Endodermal cell (in vitro differentiated cells): ENCODE data around the gene NRXN2. TPM values are rescaled to one million over a fixed set of nuclear protein-coding genes. Genes with fewer than 3 reads are reported as not detected.

Experiments used
- DNase-seq: peaks from one replicate; pipeline ENCODE4 v3.0.0-alpha.2; 2017
- H3K27ac ChIP-seq: 2 replicates; pipeline ENCODE4 v1.5.1; 2013; ENCODE audit warnings: mild to moderate bottlenecking, low read depth, low read length, moderate library complexity
- H3K27me3 ChIP-seq: 2 replicates; pipeline ENCODE4 v1.6.1; 2013; ENCODE audit warnings: mild to moderate bottlenecking, low read length, moderate library complexity; ENCODE audit not compliant: insufficient read depth, control insufficient read depth, poor library complexity, severe bottlenecking
- H3K36me3 ChIP-seq: 2 replicates; pipeline ENCODE4 v1.7.0; 2013; ENCODE audit warnings: mild to moderate bottlenecking, low read length, moderate library complexity; ENCODE audit not compliant: control insufficient read depth, insufficient read depth
- H3K4me1 ChIP-seq: one replicate; pipeline ENCODE4 v1.7.0; 2013; ENCODE audit warnings: low read length; ENCODE audit not compliant: control insufficient read depth, insufficient read depth
- H3K4me3 ChIP-seq: 2 replicates; pipeline ENCODE4 v1.5.1; 2013; ENCODE audit warnings: mild to moderate bottlenecking, low read length, moderate library complexity
- H3K9ac ChIP-seq: 2 replicates; pipeline ENCODE4 v1.6.1; 2013; ENCODE audit warnings: mild to moderate bottlenecking, low read length, moderate library complexity; ENCODE audit not compliant: poor library complexity, severe bottlenecking; ENCODE audit errors: extremely low read depth
- H3K9me3 ChIP-seq: 2 replicates; pipeline ENCODE4 v1.6.1; 2013; ENCODE audit warnings: mild to moderate bottlenecking, low read length, moderate library complexity; ENCODE audit not compliant: control insufficient read depth
- H3K27ac Mint-ChIP-seq: 2 replicates; pipeline ENCODE4 v1.8.0; 2020; ENCODE audit warnings: mixed read lengths
- H3K27me3 Mint-ChIP-seq: 2 replicates; pipeline ENCODE4 v1.8.0; 2021; ENCODE audit warnings: mild to moderate bottlenecking, mixed read lengths; ENCODE audit not compliant: insufficient read depth
- H3K36me3 Mint-ChIP-seq: 2 replicates; pipeline ENCODE4 v1.8.0; 2020; ENCODE audit warnings: low read depth, mixed read lengths
- H3K4me1 Mint-ChIP-seq: 2 replicates; pipeline ENCODE4 v1.8.0; 2020; ENCODE audit warnings: mixed read lengths
- H3K4me3 Mint-ChIP-seq: 2 replicates; pipeline ENCODE4 v1.8.0; 2020; ENCODE audit warnings: mild to moderate bottlenecking, moderate library complexity, mixed read lengths
- H3K9me3 Mint-ChIP-seq: 2 replicates; pipeline ENCODE4 v1.8.0; 2020; ENCODE audit warnings: mild to moderate bottlenecking, mixed read lengths
- CTCF ChIP-seq: fragments of 200-600 bp; sonication (generic); conservative IDR thresholded peaks from 2 replicates; pipeline ENCODE4 v1.5.0; 2021; ENCODE audit warnings: antibody characterized with exemption, mild to moderate bottlenecking
- WGBS, 2 experiments: methylation state at CpG; one replicate each; pipeline versions ENCODE4 v1.1.5 to v1.1.7; 2013; ENCODE audit warnings: missing lambda C conversion rate in 2 of 2, mixed read lengths in 1 of 2; ENCODE audit not compliant: insufficient coverage in 1 of 2, insufficient read length in 1 of 2; 5-methylcytosine and 5-hydroxymethylcytosine counted together
- total RNA-seq, 2 donors: library from RNA; stranded (reverse); fragmentation: NEBNext Ultra II Directional in 1 of 2; extraction: Animal tissue kit (Norgen Biotek cat#: 25700) in 1 of 2; gene quantifications; 2 replicates in 1 of 2; 3 replicates in 1 of 2; pipeline ENCODE4 v1.2.1, GENCODE V29; 2021

NRXN2 gene
- total RNA-seq, 2 donors from 2014 or later, result 1.00 to 1.5 TPM

- Histone ChIP-seq H3K4me1 (no peaks in the 10 kb centered on the region), H3K27me3 (no peaks in the 10 kb centered on the region), H3K9ac (no peak overlapping the region), H3K4me3 (no peak overlapping the region), H3K9me3 (peaks cover 5% of the 10 kb centered on the region), H3K36me3 (no peaks in the 10 kb centered on the region), H3K27ac (no peak overlapping the region)
- Mint-ChIP-seq H3K36me3 (no peaks in the 10 kb centered on the region), H3K27ac (no peak overlapping the region), H3K9me3 (peaks cover 12% of the 10 kb centered on the region), H3K27me3 (peaks cover 8% of the 10 kb centered on the region), H3K4me3 (no peak overlapping the region), H3K4me1 (no peaks in the 10 kb centered on the region)
- no peak for DNase-seq
- TF ChIP-seq CTCF, result no peak
Measured at GRCh38 chr11:64586366-64586765, 136.6 kb downstream of the NRXN2 start.

GRCh38 chr11:64585150-64585549, 137.8 kb downstream of the NRXN2 start:
- WGBS, 2 experiments, result 83 to 88% methylated on average over 7 to 8 of the region's 8 CpGs
- no peak for DNase-seq
- H3K36me3 ChIP-seq, result no peaks in the 10 kb centered on the region
- Mint-ChIP-seq H3K27me3 (peaks cover 4% of the 10 kb centered on the region), H3K4me3 (no peak overlapping the region), H3K9me3 (peaks cover 12% of the 10 kb centered on the region), H3K27ac (no peak overlapping the region), H3K4me1 (no peaks in the 10 kb centered on the region), H3K36me3 (no peaks in the 10 kb centered on the region)
- no peak for TF ChIP-seq CTCF
- no peak overlapping the region for H3K27ac ChIP-seq
- peaks cover 5% of the 10 kb centered on the region for H3K9me3 ChIP-seq
- no peaks in the 10 kb centered on the region for H3K27me3 ChIP-seq
- no peak overlapping the region for H3K4me3 ChIP-seq
- H3K4me1 ChIP-seq, result no peaks in the 10 kb centered on the region
- H3K9ac ChIP-seq, result no peak overlapping the region

- Histone ChIP-seq H3K27me3 (no peaks in the 10 kb centered on the region), H3K9ac (no peak overlapping the region), H3K27ac (no peak overlapping the region), H3K9me3 (peaks cover 3% of the 10 kb centered on the region), H3K4me1 (no peaks in the 10 kb centered on the region), H3K36me3 (no peaks in the 10 kb centered on the region), H3K4me3 (no peak overlapping the region)
- DNase-seq, result no peak
- Mint-ChIP-seq H3K36me3 (no peaks in the 10 kb centered on the region), H3K9me3 (peaks cover 6% of the 10 kb centered on the region), H3K4me3 (no peak overlapping the region), H3K27me3 (peaks cover 4% of the 10 kb centered on the region), H3K4me1 (no peaks in the 10 kb centered on the region), H3K27ac (no peak overlapping the region)
- WGBS, 2 experiments, result 86 to 90% methylated on average over 21 to 28 of the region's 28 CpGs
- no peak for TF ChIP-seq CTCF
Measured at GRCh38 chr11:64583296-64584262, 139.4 kb downstream of the NRXN2 start.
